Loucy (cell line): ENCODE measurements around the gene FALEC.

ENCODE experiments used
- CTCF ChIP-seq: fragments of 200-600 bp; sonication (generic); conservative IDR thresholded peaks from 2 replicates; pipeline ENCODE4 v1.5.1; 2014; ENCODE audit warnings: mild to moderate bottlenecking, antibody characterized with exemption, low read length
- EZH2phosphoT487 ChIP-seq: fragments of 200-600 bp; IDR thresholded peaks from 2 replicates; pipeline ENCODE4 v1.6.1; 2018; ENCODE audit warnings: antibody characterized with exemption, mild to moderate bottlenecking, moderate library complexity, borderline replicate concordance

GRCh38 chr1:150532860-150533259 lies 17.3 kb downstream of the FALEC start:
- TF ChIP-seq CTCF = no peak
- no peak for TF ChIP-seq EZH2phosphoT487
